Mucosa of descending colon (tissue), 3 donors: ENCODE results near the gene VSTM5. TPM values are rescaled to one million over a fixed set of nuclear protein-coding genes. Genes with fewer than 3 reads are reported as not detected.

ENCODE experiments used
- ATAC-seq: fragments of 200-7000 bp; cut with Tn5 transposase; one replicate; pipeline ENCODE4 v1.9.1; 2020; ENCODE audit warnings: mild to moderate bottlenecking, moderate library complexity
- DNase-seq, 3 donors: peaks; one replicate each; pipeline ENCODE4 v3.0.0-alpha.2; 2020
- H3K36me3 ChIP-seq: fragments of 200-600 bp; one replicate; pipeline ENCODE4 v1.8.0; 2021; ENCODE audit warnings: low read depth, mild to moderate bottlenecking
- H3K4me1 ChIP-seq: fragments of 200-600 bp; one replicate; pipeline ENCODE4 v1.8.0; 2021; ENCODE audit warnings: low read depth, mild to moderate bottlenecking
- H3K4me3 ChIP-seq: fragments of 200-600 bp; one replicate; pipeline ENCODE4 v1.8.0; 2021; ENCODE audit warnings: mild to moderate bottlenecking
- H3K9me3 ChIP-seq: fragments of 200-600 bp; one replicate; pipeline ENCODE4 v1.8.0; 2021; ENCODE audit warnings: mild to moderate bottlenecking
- CTCF ChIP-seq: fragments of 200-600 bp; IDR thresholded peaks from one replicate; pipeline ENCODE4 v1.8.0; 2022; ENCODE audit warnings: antibody characterized with exemption, mild to moderate bottlenecking
- intact Hi-C, 2 donors: fragments of 100-400 bp; cut with DNase I in 1 of 2; cut with micrococcal nuclease in 1 of 2; formaldehyde crosslinking; loops; one replicate each; pipeline versions ENCODE4 v1.11.0 to v1.11.1; 2022; cut with DNase I, micrococcal nuclease
- total RNA-seq, 3 donors: library from RNA; stranded (reverse); fragmentation: NEBNext Ultra II Directional in 2 of 3; extraction: Animal tissue kit (Norgen Biotek cat#: 25700) in 2 of 3; gene quantifications; one replicate each; pipeline versions ENCODE4 v1.2.1 to v1.2.4, GENCODE V29; 2021 to 2023
- donor health status: DM: no; HTN: no; CAD: no; lungs with moderate emphysema.
- donor health status: DM: no; HTN: no; CAD: no.
- donor health status: DM: no; HTN: yes; CAD: no.

Gene VSTM5
- total RNA-seq, 3 donors from 2014 or later = 1.8 to 3.4 (median 2.4) TPM

GRCh38 chr11:93846411-93846810 is 4.0 kb downstream of the VSTM5 start:
- ATAC-seq (no peak), DNase-seq (no peak)
- no peaks in the 10 kb centered on the region for H3K9me3 ChIP-seq
- no peak for TF ChIP-seq CTCF
- H3K4me1 ChIP-seq = no peaks in the 10 kb centered on the region
- no peak overlapping the region for H3K4me3 ChIP-seq
- intact Hi-C loops = no loop called here
- no peaks in the 10 kb centered on the region for H3K36me3 ChIP-seq

- Histone ChIP-seq H3K4me3 (no peak overlapping the region), H3K36me3 (no peaks in the 10 kb centered on the region), H3K4me1 (no peaks in the 10 kb centered on the region), H3K9me3 (no peaks in the 10 kb centered on the region)
- TF ChIP-seq CTCF = no peak
- intact Hi-C loops = no loop called here
- no peak for ATAC-seq
- no peak for DNase-seq
Observed at GRCh38 chr11:93845181-93846092, 5.0 kb downstream of the VSTM5 start.

GRCh38 chr11:93844568-93844967 is 5.8 kb downstream of the VSTM5 start:
- intact Hi-C loops = no loop called here
- H3K9me3 ChIP-seq = no peaks in the 10 kb centered on the region
- DNase-seq (no peak), ATAC-seq (no peak)
- H3K4me3 ChIP-seq = no peak overlapping the region
- TF ChIP-seq CTCF = no peak
- H3K4me1 ChIP-seq = no peaks in the 10 kb centered on the region
- no peaks in the 10 kb centered on the region for H3K36me3 ChIP-seq

GRCh38 chr11:93843906-93844305 is 6.5 kb downstream of the VSTM5 start:
- no peak overlapping the region for H3K4me3 ChIP-seq
- no peak for TF ChIP-seq CTCF
- intact Hi-C loops = no loop called here
- H3K4me1 ChIP-seq = no peaks in the 10 kb centered on the region
- no peaks in the 10 kb centered on the region for H3K9me3 ChIP-seq
- H3K36me3 ChIP-seq = no peaks in the 10 kb centered on the region
- DNase-seq = no peak
- ATAC-seq = no peak

GRCh38 chr11:93842461-93842860 is 8.0 kb downstream of the VSTM5 start:
- ATAC-seq (peak; percentile 95), DNase-seq (peak; percentile 79 to 86 (median 85))
- intact Hi-C loops = no loop called here
- no peak overlapping the region for H3K4me3 ChIP-seq
- H3K9me3 ChIP-seq = no peaks in the 10 kb centered on the region
- H3K4me1 ChIP-seq = no peaks in the 10 kb centered on the region
- no peaks in the 10 kb centered on the region for H3K36me3 ChIP-seq
- TF ChIP-seq CTCF = no peak
